H1 (cell line): Measurements from ENCODE around the gene METTL22. TPM values are rescaled to one million over a fixed set of nuclear protein-coding genes. Genes with fewer than 3 reads are reported as not detected.
A peak's percentile ranks its signal among the peaks of the same experiment; 100 is the strongest.

ENCODE experiments used
- SP4 ChIP-seq: IDR thresholded peaks from 2 replicates; pipeline ENCODE4 v1.6.1; 2012; ENCODE audit warnings: low read length, inconsistent platforms
- polyA plus RNA-seq, 7 experiments: library from polyadenylated mRNA; depleted of rRNA in 3 of 7; stranded (reverse) in 5 of 7; unstranded in 2 of 7; fragments of >200 nt in 5 of 7; fragments of 200-250 nt in 2 of 7; gene quantifications; 1 replicate in 5 of 7; 2 replicates in 1 of 7; 4 replicates in 1 of 7; pipeline versions ENCODE4 v1.2.1 to v1.2.3, GENCODE V29; 2011 to 2013; ENCODE audit warnings: missing spikeins in 2 of 7, mixed read lengths in 2 of 7
- total RNA-seq: library from RNA; stranded (reverse); fragmentation: NEBNext Ultra II Directional; extraction: Animal tissue kit (Norgen Biotek cat#: 25700); gene quantifications from 2 replicates; pipeline ENCODE4 v1.2.1, GENCODE V29; 2021
- TF ChIP-seq, protein P1 (sequence below): IDR thresholded peaks from 2 replicates; pipeline ENCODE4 v1.6.1; 2012; ENCODE audit warnings: inconsistent platforms

METTL22 gene
- total and polyA plus RNA-seq, 2 of the 8 experiments (the other 6 are each of a cell fraction or from before 2014, with no cell fraction given), result 56.7 to 85.2 TPM

DNA sequence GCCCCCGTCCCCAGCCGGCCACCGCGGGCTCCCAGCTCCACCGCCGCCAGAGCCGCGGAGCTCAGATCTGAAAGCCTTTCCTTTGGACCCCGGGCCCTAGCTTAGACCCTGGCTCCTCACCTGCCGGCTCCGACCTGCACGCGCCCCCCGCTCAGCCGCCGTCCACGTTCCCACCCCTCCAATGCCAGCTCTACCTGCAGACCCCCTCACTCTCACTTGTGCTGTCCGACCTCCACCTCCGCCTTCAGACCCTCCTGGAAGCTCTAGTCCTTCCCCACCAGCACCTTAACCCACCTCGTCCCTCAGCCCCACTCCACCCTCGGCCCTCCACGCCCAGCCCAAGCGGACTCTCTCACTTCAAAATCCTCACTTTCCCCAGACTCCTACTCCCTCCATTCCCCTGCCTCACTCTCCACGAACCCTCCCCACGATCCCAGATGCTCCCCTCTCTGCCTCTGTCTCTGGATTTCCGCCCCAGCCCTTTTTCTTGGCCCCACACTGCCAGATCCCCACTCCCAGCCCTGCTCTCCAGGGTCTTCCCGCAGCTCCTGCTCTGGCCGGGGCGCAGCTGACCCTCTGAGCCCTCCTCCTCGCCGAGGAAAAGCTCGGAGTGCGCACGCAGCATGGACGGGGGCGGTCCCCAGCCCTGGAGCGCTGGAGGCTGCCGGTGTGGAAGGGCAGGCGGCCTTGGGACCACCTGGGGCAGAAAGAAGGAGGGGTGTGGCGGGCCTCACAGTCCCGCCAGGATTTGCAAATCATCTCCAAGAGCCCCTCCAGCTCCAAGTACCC lies 31.4 kb upstream of the METTL22 start, which contains the start of gene TMEM114 (continued):
- TF ChIP-seq, protein P1, sequence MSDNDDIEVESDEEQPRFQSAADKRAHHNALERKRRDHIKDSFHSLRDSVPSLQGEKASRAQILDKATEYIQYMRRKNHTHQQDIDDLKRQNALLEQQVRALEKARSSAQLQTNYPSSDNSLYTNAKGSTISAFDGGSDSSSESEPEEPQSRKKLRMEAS, result peak; percentile 33; the same call in 1 of the 2 replicates
- TF ChIP-seq SP4, result no peak
